AG04450 (cell line): Measurements from ENCODE around the gene OR2F1. TPM values are rescaled to one million over a fixed set of nuclear protein-coding genes. Genes with fewer than 3 reads are reported as not detected.

Source experiments
- CTCF ChIA-PET: fragments of 300-600, 350-600 bp; formaldehyde crosslinking; extraction: SDS; loops from one replicate; lab custom pipeline; 2022; ENCODE audit warnings: antibody characterized with exemption, inconsistent platforms; lab: Charles Lee
- POLR2A ChIA-PET: fragments of 350-600 bp; formaldehyde crosslinking; extraction: SDS; loops from one replicate; lab custom pipeline; 2021; ENCODE audit warnings: antibody characterized with exemption, inconsistent platforms; lab: Yijun Ruan, JAX
- DNase-seq: peaks from one replicate; pipeline ENCODE4 v3.0.0-alpha.2; 2011; ENCODE audit warnings: low read depth, low spot score
- H3K27ac ChIP-seq: one replicate; pipeline ENCODE4 v1.5.1; 2012; ENCODE audit warnings: low read depth, low read length, control low read depth
- H3K27me3 ChIP-seq: one replicate; pipeline ENCODE4 v1.6.0; 2012; ENCODE audit warnings: low read length; ENCODE audit not compliant: control insufficient read depth, insufficient read depth
- H3K4me3 ChIP-seq: 2 replicates; pipeline ENCODE4 v1.5.1; 2011; ENCODE audit warnings: mild to moderate bottlenecking, low read depth, low read length, control low read depth
- H3K9me3 ChIP-seq: 2 replicates; pipeline ENCODE4 v1.5.1; 2012; ENCODE audit warnings: low read length; ENCODE audit not compliant: control insufficient read depth, insufficient read depth
- polyA plus RNA-seq: library from polyadenylated mRNA; depleted of rRNA; stranded (reverse); fragments of >200 nt; gene quantifications from 2 replicates; pipeline ENCODE4 v1.2.3, GENCODE V29; 2011
- TF ChIP-seq, protein P1 (sequence below): IDR thresholded peaks from 2 replicates; pipeline ENCODE4 v1.5.1; 2011; ENCODE audit warnings: low read depth, low read length, control low read depth, inconsistent platforms

Gene OR2F1
- polyA plus RNA-seq, 1 experiment = not detected

- Histone ChIP-seq H3K4me3 (no peak overlapping the region), H3K27ac (peak overlapping the region; percentile 73), H3K9me3 (no peaks in the 10 kb centered on the region), H3K27me3 (no peaks in the 10 kb centered on the region)
- CTCF ChIA-PET = interaction anchor here (1.0 kb wide), 1 partner anchor 76 kb away, joined by 3 read pairs; no protein-coding TSS in a partner anchor
- DNase-seq = peak; percentile 16
- TF ChIP-seq, protein P1, sequence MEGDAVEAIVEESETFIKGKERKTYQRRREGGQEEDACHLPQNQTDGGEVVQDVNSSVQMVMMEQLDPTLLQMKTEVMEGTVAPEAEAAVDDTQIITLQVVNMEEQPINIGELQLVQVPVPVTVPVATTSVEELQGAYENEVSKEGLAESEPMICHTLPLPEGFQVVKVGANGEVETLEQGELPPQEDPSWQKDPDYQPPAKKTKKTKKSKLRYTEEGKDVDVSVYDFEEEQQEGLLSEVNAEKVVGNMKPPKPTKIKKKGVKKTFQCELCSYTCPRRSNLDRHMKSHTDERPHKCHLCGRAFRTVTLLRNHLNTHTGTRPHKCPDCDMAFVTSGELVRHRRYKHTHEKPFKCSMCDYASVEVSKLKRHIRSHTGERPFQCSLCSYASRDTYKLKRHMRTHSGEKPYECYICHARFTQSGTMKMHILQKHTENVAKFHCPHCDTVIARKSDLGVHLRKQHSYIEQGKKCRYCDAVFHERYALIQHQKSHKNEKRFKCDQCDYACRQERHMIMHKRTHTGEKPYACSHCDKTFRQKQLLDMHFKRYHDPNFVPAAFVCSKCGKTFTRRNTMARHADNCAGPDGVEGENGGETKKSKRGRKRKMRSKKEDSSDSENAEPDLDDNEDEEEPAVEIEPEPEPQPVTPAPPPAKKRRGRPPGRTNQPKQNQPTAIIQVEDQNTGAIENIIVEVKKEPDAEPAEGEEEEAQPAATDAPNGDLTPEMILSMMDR = no peak
- POLR2A ChIA-PET = interaction anchor here (0.6 to 0.7 kb wide), 2 partner anchors 35 kb away, joined by 3 read pairs; no protein-coding TSS in a partner anchor
Observed at GRCh38 chr7:143936087-143937009, 18.3 kb upstream of the OR2F1 start.

- CTCF ChIA-PET = no interaction called here
- H3K27me3 ChIP-seq = no peaks in the 10 kb centered on the region
- POLR2A ChIA-PET = no interaction called here
Observed at GRCh38 chr7:143938379-143939243, 16.0 kb upstream of the OR2F1 start.

GRCh38 chr7:143945423-143945822, 9.2 kb upstream of the OR2F1 start:
- Histone ChIP-seq H3K27me3 (no peaks in the 10 kb centered on the region), H3K9me3 (no peaks in the 10 kb centered on the region), H3K4me3 (no peak overlapping the region), H3K27ac (no peak overlapping the region)
- no peak for DNase-seq
- TF ChIP-seq, protein P1 = no peak
- CTCF ChIA-PET = no interaction called here
- POLR2A ChIA-PET = no interaction called here

More at GRCh38 chr7:143938379-143939243, 16.0 kb upstream of the OR2F1 start:
- no peak for DNase-seq
- TF ChIP-seq, protein P1 = no peak
- Histone ChIP-seq H3K9me3 (no peaks in the 10 kb centered on the region), H3K27ac (no peak overlapping the region), H3K4me3 (no peak overlapping the region)

DNA sequence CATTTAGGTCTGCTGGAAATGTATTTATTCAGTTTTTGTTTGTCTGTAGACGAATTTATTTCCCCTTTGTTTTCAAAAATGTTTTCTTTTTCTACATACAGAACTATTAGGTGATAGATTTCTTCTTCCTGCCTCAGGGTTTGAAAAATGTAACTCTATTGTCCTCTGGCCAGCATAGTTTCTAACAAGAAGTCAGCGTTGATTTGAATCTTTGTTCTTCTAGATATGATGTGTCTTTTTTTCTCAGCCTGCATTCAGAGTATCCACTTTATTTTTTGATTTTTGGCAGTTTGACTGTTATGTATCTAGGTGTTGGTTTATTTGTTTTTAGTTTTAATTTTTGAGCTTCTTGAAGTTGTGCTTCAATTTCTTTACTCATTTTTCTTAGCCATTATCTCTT, 7.5 kb upstream of the OR2F1 start:
- Histone ChIP-seq H3K9me3 (no peaks in the 10 kb centered on the region; the same call in 1 of the 2 replicates), H3K27me3 (no peaks in the 10 kb centered on the region), H3K4me3 (no peak overlapping the region), H3K27ac (no peak overlapping the region)
- ChIA-PET CTCF (no interaction called here), POLR2A (no interaction called here)
- TF ChIP-seq, protein P1 = no peak
- DNase-seq = no peak
